Measurements from ENCODE around the gene PDE4D. TPM values are rescaled to one million over a fixed set of nuclear protein-coding genes. Genes with fewer than 3 reads are reported as not detected.

The PDE4D gene
- total RNA-seq, 1 experiment from 2014 or later: 5.3 TPM

DNA sequence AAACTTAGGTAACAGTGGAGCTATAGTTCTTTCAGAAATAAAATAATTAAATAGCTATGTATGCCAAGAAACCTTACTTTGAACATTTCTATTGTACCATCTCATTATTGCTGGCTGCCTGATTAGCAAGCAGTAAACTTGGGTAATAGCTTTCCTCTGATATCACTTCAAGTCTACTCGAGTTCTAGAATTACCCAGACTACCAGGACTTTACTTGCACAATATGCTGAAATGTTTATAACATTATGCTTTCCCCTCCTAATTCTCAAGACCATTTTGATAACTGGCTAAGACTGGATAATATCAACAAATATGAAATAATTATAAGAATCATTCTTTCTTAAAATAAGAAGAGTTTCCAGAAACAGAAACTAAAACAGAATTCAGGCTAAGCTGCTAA is 798.0 kb downstream of the PDE4D start:
- Histone ChIP-seq H3K4me3 (ENCODE audit: insufficient read depth, low read depth, low read length) (no peak overlapping the region), H3K27me3 (ENCODE audit: control insufficient read depth, insufficient read depth, low read length) (no peaks in the 10 kb centered on the region), H3K36me3 (replicated peaks; ENCODE audit: control insufficient read depth, insufficient read depth, low read length) (no peaks in the 10 kb centered on the region)
- DNase-seq: no peak

DNA sequence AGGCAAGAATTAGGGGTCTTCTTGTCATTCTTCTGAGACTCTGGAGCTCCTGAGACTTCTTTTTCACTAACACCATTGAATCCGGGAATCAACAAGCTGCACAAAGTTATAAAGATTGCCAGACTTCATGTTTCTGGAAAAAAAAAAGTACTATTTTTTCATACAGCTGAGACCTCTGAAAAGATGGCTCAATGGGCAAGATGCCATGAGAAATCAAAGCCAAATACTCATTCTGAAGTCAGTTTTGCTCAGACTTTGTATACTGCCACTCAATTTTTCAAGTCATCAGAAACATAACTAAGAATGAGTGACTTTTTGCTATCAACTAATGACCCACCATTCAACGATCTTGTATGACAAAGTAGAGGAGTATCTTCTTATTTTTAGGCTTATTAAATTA is 798.7 kb downstream of the PDE4D start:
- H3K4me3 ChIP-seq (ENCODE audit: insufficient read depth, low read depth, low read length): no peak overlapping the region
- H3K27me3 ChIP-seq (ENCODE audit: control insufficient read depth, insufficient read depth, low read length): no peaks in the 10 kb centered on the region
- no peaks in the 10 kb centered on the region for H3K36me3 ChIP-seq (replicated peaks; ENCODE audit: control insufficient read depth, insufficient read depth, low read length)

DNA sequence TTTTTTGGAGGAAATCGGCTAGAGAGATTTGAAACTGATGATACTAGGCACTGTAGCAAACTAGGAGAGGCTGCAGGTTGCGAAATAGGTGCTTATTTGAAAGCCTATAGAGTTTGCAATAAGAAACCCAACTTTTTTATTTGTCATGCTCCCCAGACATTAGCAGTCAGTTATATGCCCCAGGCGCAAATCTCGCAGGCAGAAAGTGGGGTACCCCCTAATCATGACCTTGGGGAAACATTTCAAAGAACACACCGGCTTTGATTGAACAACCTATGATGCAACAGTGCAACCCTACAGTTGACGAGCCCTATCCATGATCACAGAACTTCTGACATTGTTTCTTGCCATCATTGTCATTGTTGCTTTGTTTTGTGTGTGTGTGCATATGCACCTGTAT is 800.2 kb downstream of the PDE4D start:
- Histone ChIP-seq H3K27me3 (ENCODE audit: control insufficient read depth, insufficient read depth, low read length) (no peaks in the 10 kb centered on the region), H3K36me3 (replicated peaks; ENCODE audit: control insufficient read depth, insufficient read depth, low read length) (no peaks in the 10 kb centered on the region), H3K4me3 (ENCODE audit: insufficient read depth, low read depth, low read length) (no peak overlapping the region)
- no peak for DNase-seq

More for the DNA sequence above, 798.7 kb downstream of the PDE4D start:
- DNase-seq: no peak

DNA sequence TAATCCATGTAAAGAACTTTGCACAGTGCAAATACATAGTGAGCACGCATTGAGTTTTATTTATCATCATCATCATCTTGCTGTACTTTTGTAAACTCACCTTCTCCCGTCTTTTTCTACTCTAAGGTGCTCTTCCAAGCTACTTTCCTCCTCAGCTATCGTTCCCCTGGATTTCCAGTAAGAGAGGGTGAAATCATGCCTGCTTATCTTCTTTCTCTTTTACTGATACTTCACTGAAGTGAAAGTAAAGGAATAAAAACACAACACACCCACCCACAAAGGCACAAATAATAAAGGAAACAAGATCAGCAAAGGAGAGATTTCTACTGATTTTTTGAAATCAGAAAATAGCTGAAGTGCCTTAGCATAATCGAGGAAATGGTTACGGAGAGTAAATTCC is 800.8 kb downstream of the PDE4D start:
- DNase-seq: no peak
- no peak overlapping the region for H3K4me3 ChIP-seq (ENCODE audit: insufficient read depth, low read depth, low read length)
- no peaks in the 10 kb centered on the region for H3K27me3 ChIP-seq (ENCODE audit: control insufficient read depth, insufficient read depth, low read length)
- H3K36me3 ChIP-seq (replicated peaks; ENCODE audit: control insufficient read depth, insufficient read depth, low read length): no peaks in the 10 kb centered on the region

DNA sequence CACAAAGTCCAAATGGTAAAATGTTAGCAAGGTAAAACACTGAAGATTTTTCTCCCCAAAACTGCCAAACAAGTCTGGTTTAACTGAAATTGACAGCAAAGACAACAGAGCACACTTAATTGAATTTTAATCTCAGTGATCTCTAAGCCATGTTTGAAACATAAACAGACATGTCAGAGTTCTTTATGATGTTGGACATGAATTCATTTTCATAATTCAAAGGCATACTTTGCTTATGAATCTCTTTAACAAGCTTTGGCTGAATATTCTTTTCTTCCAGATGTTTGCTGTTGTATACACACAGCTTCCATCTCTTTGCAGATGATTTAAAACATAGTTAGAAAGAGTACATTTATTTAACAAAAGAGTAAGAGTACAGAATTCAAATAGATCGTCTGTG is 801.6 kb downstream of the PDE4D start:
- DNase-seq: no peak
- no peaks in the 10 kb centered on the region for H3K36me3 ChIP-seq (replicated peaks; ENCODE audit: control insufficient read depth, insufficient read depth, low read length)
- H3K27me3 ChIP-seq (ENCODE audit: control insufficient read depth, insufficient read depth, low read length): no peaks in the 10 kb centered on the region
- H3K4me3 ChIP-seq (ENCODE audit: insufficient read depth, low read depth, low read length): no peak overlapping the region

DNA sequence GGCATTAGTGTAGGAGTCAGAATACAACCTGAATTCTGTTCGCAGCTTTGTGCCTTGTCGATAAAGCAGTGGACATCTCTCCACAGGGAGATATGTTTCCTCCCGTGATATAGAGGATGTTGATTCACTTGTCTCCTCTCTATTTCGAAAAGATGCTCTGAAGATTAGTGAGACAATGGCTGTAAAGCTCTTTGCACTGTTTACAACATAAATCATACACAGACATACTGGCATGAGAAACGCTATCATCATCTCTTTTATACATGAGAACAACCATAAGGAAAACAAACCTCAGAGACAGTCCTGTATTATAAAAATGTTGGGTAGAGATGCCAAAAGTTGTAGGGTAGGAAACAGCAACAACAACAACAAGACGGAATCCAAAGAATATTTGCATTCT is 803.2 kb downstream of the PDE4D start:
- H3K36me3 ChIP-seq (replicated peaks; ENCODE audit: control insufficient read depth, insufficient read depth, low read length): no peaks in the 10 kb centered on the region

DNA sequence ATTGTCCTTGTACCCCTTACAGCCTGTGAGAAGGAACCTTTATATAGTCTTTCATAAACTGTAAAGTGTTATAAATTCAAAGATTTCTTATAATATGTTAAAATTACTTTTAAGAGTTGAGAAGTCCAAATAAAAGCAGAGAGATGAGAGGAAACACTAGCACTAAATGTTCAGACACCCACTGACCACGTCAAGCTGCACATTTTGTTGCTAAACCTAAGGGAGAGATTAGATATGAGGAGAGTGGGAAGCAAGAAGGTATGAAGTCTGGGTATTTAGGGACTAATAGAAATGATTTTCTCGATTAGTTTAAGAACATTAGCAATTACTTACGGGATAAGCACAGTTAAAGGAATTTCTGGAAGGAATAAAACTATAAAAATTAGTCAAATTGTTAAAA is 803.8 kb downstream of the PDE4D start:
- H3K36me3 ChIP-seq (replicated peaks; ENCODE audit: control insufficient read depth, insufficient read depth, low read length): no peaks in the 10 kb centered on the region
- no peak for DNase-seq
- no peaks in the 10 kb centered on the region for H3K27me3 ChIP-seq (ENCODE audit: control insufficient read depth, insufficient read depth, low read length)
- H3K4me3 ChIP-seq (ENCODE audit: insufficient read depth, low read depth, low read length): no peak overlapping the region

More for the DNA sequence above, 803.2 kb downstream of the PDE4D start:
- Histone ChIP-seq H3K4me3 (ENCODE audit: insufficient read depth, low read depth, low read length) (no peak overlapping the region), H3K27me3 (ENCODE audit: control insufficient read depth, insufficient read depth, low read length) (no peaks in the 10 kb centered on the region)
- DNase-seq: no peak

DNA sequence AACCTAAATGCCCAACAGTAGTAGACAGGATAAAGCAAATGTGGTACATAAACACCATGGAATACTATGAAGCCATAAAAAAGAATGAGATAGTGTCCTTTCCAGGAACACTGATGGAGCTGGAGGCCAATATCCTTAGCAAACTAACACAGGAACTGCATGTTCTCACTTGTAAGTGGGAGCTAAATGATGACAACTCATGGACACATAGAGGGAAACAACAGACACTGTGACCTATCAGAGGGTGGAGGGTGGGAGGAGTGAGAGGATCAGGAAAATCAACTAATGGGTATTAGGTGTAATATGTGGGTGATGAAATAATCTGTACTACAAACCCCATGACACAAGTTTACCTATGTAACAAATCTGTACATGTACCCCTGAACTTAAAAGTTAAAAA is 805.0 kb downstream of the PDE4D start:
- no peak for DNase-seq
- no peaks in the 10 kb centered on the region for H3K27me3 ChIP-seq (ENCODE audit: control insufficient read depth, insufficient read depth, low read length)

DNA sequence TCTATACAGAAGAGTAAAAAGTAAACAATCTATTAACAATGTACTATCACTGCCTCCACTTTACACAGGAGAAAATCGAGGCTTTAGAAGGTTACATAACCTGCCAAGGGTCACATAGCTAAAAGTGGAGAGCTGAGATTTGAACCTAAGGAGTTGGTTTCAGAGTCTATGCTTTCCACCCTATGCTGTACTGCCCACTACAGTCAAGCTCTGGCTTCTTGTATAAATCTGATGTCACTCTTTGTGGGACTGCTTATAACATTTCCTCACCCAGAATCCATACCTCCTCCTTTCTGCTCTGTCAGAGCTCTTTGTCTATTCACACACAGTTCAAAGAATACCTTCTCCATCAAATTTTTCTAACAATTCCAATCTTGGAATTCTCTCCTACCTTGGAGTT is 807.5 kb downstream of the PDE4D start:
- DNase-seq: no peak
- no peaks in the 10 kb centered on the region for H3K36me3 ChIP-seq (replicated peaks; ENCODE audit: control insufficient read depth, insufficient read depth, low read length)
- H3K27me3 ChIP-seq (ENCODE audit: control insufficient read depth, insufficient read depth, low read length): no peaks in the 10 kb centered on the region
- no peak overlapping the region for H3K4me3 ChIP-seq (ENCODE audit: insufficient read depth, low read depth, low read length)

More for the DNA sequence above, 805.0 kb downstream of the PDE4D start:
- Histone ChIP-seq H3K36me3 (replicated peaks; ENCODE audit: control insufficient read depth, insufficient read depth, low read length) (no peaks in the 10 kb centered on the region), H3K4me3 (ENCODE audit: insufficient read depth, low read depth, low read length) (no peak overlapping the region)

DNA sequence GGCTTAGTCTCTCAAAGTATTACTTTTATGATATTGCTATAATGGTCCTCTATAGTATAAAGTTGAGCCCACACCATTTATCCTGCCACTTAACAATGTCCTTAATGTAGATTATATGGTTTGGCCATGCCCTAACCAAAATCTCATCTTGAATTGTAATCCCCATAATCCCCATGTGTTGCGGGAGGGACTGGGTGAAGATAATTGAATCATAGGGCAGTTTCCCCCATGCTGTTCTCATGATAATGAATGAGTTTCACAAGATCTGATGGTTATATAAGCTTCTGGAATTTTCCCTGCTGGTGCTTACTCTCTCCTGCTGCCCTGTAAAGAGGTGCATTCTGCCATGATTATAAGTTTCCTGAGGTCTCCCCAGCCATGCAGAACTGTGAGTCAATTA is 811.8 kb downstream of the PDE4D start:
- Histone ChIP-seq H3K27me3 (ENCODE audit: control insufficient read depth, insufficient read depth, low read length) (no peaks in the 10 kb centered on the region), H3K4me3 (ENCODE audit: insufficient read depth, low read depth, low read length) (no peak overlapping the region), H3K36me3 (replicated peaks; ENCODE audit: control insufficient read depth, insufficient read depth, low read length) (no peaks in the 10 kb centered on the region)
- no peak for DNase-seq

DNA sequence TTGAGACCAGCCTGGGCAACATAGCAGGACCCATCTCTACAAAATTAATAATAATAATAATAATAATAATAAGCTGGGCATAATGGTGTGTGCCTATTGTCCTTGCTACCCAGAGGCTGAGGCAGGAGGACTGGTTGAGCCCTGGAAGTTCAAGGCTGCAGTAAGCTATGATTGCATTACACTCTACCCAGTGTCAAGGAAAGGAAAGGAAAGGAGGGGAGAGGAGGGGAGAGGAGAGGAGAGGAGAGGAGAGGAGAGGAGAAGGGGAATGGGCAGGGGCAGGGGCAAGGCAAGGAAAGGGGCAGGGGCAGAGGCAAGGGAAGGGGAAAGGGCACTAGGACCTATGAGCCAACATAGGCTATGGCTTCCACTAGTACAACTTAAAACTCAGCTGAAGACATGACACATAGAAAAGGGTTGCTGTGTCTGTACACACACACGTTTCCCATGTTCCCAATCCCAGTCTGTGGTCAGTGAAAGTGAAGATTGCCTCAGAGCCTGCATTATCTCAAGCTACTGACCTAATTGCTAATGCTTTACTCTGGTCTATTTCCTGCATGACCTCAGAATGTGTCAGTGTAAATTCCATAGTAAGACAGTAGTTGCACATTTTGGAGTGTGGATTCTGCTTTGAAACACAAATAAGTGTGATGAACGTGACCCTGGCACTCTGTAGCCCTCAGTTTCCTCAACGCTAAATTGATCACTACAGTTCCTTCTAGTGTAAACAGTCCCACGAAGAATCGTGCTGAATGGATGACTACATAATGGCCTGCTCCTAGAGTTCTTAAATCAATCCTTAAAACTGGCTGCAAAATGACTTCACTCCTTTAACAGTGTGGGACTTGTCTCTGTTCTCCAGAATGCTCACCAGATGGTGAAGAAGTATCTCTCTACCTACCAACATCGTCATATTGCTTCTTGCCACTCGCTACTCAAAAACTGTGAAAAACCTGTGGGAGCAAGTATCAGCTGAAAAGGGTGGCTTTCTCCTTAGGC is 813.6 kb downstream of the PDE4D start:
- no peak overlapping the region for H3K4me3 ChIP-seq (ENCODE audit: insufficient read depth, low read depth, low read length)
- no peaks in the 10 kb centered on the region for H3K27me3 ChIP-seq (ENCODE audit: control insufficient read depth, insufficient read depth, low read length)
- no peaks in the 10 kb centered on the region for H3K36me3 ChIP-seq (replicated peaks; ENCODE audit: control insufficient read depth, insufficient read depth, low read length)
- no peak for DNase-seq

DNA sequence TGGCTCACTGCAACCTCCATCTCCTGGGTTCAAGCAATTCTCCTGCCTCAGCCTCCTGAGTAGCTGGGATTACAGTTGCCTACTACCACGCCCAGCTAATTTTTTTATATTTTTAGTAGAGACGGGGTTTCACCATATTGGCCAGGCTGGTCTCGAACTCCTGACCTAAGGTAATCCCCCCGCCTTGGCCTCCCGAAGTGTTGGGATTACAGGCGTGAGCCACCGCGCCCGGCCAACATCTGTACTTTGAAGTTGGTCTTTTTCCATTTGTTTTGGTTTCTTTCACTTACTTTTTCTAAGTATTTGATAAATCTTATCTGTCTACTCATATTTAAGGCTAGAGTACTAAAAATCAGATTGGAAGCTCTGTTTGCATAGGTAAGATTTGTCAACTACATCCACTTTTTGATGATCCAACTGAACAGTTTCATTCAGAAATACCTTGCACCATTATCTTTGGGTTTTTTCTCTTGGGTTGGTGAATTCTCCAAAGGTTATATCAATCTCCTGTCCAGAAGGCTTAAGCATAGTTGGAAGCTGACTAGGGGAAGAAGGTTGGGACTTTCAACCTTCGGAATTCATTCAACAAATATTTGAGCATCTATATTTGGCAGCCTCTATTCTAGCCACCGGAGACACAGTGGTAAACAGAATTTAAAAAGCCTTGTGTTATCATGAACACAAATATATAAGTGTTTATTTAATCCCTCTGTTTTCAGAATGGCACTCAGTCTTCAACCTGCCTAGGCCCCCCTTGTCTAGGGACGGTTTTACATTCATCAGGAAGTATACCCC is 821.6 kb downstream of the PDE4D start:
- Histone ChIP-seq H3K27me3 (ENCODE audit: control insufficient read depth, insufficient read depth, low read length) (no peaks in the 10 kb centered on the region), H3K4me3 (ENCODE audit: insufficient read depth, low read depth, low read length) (no peak overlapping the region), H3K36me3 (replicated peaks; ENCODE audit: control insufficient read depth, insufficient read depth, low read length) (no peaks in the 10 kb centered on the region)
- no peak for DNase-seq

DNA sequence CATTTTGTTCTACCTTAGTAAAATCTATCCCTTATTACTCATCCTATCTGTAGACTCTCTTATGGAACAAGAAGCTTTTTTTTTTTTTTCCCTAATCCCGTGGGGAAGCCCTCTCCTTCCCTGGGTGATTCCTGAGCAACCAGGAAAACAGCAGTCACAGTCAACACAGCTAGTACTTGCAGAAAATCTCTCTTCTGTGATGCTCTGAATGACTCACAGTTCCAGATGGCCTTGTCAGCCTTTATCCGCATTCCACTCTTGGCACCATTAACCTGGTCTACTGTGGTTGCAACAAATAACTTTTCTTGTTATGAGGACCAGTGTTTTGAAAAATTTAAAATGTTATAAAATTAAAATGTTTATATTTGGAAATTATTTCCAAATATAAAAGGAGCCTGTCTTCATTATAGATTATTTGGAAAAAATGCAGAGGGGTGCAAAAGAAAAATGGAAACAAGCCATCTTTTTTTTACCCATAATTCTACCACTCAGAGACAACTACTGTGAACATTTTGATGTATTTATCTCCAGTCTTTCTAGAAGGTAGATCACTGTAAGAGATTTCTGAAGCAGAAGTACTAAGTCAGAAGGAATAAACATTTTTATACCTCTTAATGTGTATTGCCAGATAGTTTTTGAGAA is 824.0 kb downstream of the PDE4D start:
- no peaks in the 10 kb centered on the region for H3K27me3 ChIP-seq (ENCODE audit: control insufficient read depth, insufficient read depth, low read length)
- no peak for DNase-seq
- H3K36me3 ChIP-seq (replicated peaks; ENCODE audit: control insufficient read depth, insufficient read depth, low read length): no peaks in the 10 kb centered on the region
- no peak overlapping the region for H3K4me3 ChIP-seq (ENCODE audit: insufficient read depth, low read depth, low read length)

DNA sequence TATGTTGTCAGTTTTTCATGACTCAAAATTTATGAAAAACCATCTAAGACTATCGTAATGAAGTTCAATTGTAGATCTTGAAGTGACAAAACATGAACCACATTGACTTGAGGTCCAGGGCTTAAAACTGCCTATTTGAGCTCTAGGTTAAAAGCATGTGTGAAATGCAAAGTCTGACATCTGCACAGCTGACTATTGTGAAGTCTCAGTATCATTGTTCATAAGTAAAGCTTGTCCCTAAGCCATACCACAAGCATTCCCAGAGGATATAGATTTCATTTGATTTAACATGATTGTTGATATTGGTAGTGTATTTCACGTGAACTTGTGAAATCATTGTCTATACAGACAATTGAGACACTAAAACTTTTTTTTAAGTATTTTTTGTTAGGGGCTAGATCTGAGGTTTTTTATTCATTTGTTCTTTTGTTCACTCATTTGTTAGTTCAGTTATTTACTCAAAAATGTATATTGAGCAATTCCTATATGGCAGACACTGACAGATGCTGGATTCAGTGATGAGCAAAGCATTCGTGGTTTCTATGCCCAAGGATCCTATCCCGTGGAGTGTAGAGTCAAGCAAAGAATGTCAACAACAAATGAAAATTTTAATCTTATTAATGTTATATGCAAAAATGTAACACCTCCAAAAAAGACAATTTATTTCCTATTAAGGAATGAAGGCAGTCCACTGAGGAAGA is 825.4 kb downstream of the PDE4D start:
- H3K4me3 ChIP-seq (ENCODE audit: insufficient read depth, low read depth, low read length): no peak overlapping the region
- H3K27me3 ChIP-seq (ENCODE audit: control insufficient read depth, insufficient read depth, low read length): no peaks in the 10 kb centered on the region
- H3K36me3 ChIP-seq (replicated peaks; ENCODE audit: control insufficient read depth, insufficient read depth, low read length): no peaks in the 10 kb centered on the region
- DNase-seq: no peak

Data from H7 (cell line).